GM12892 (cell line): ENCODE data around the gene POT1.
A peak's percentile ranks its signal among the peaks of the same experiment; 100 is the strongest.

Source experiments
- DNase-seq: peaks from one replicate; pipeline ENCODE4 v3.0.0; 2011; ENCODE audit not compliant: insufficient read length
- FAIRE-seq: peaks from 2 replicates; lab custom pipeline; 2011; peaks lifted over from hg19 to GRCh38; lab: Jason Lieb, UNC
- POLR2A ChIP-seq: IDR thresholded peaks from 2 replicates; pipeline ENCODE4 v1.6.1; 2011; ENCODE audit warnings: low read depth, low read length, control low read depth
- POLR2AphosphoS5 ChIP-seq: IDR thresholded peaks from 2 replicates; pipeline ENCODE4 v1.6.1; 2011; ENCODE audit warnings: low read depth, low read length, control low read depth
- TAF1 ChIP-seq: IDR thresholded peaks from 2 replicates; pipeline ENCODE4 v1.6.1; 2011; ENCODE audit warnings: low read depth, mild to moderate bottlenecking, control low read depth, low read length, borderline replicate concordance

The POT1 gene

DNA sequence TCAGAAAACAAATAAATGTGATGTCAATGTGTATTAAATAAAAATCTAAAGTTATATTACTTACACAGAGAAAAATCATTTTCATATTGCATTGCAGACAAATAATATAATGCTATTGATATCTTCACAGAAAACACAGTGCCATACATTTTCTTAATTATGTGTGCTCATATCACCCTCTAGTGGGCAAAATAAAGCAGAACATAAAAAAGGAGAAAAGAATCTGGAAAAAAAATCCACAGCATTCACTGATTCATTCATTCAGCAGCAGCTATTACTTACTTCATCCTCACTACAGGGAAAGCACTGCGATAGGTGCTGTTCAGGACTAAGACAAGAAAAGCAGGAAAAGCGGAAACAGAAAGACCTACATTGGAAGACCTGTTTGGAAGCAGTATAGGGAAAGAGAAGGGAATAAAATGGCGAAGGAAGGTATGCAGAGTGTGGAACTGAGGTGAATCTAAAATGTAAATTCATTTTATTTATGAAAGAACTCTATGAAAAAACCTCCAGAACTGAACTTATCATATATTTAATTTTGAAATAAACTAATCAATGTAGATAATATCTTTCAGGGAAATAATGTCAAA lies 73.2 kb downstream of the POT1 start:
- TF ChIP-seq TAF1 (no peak), POLR2A (no peak), POLR2AphosphoS5 (no peak)
- FAIRE-seq: peak; percentile 17
- no peak for DNase-seq

DNA sequence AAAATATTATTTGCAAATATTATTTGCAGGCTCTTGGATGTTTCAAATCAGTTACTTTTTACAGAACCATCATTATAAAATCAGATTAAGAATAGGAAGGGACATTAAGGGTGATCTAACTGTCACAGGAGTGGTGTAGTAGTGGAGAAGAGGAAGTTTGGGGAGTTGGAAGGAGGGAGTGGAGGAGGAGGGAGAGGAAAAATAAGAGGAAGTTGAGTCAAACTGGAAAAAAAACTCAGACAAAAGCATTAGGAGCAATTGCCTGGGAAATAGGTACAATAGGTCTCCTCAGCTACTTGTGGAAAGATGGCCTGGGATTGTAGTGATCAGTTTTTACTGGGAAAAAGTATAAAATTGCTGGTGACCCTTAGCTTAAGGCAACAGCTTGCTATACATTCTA lies 86.3 kb downstream of the POT1 start:
- FAIRE-seq (no peak), DNase-seq (no peak)
- no peak for TF ChIP-seq POLR2AphosphoS5
- TF ChIP-seq TAF1: no peak
- TF ChIP-seq POLR2A: no peak

DNA sequence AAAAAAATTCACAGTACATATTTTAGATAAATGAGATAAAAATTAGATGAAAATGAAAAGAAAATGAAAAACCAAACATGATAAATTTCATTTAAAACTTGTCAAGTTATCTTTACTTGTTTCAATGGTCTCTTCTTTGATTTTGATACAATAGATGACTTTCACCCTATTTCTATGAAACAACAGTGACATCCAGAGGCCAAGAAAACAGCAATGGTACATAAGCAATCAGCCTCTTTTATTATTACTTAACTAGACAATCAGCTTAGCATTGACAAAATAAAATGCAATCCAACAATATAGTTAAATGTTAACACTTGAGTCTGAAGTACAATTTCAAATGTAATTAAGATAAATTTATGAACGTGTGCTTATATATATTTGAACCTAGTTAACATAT lies 89.2 kb downstream of the POT1 start:
- no peak for DNase-seq
- TF ChIP-seq TAF1 (no peak), POLR2A (no peak), POLR2AphosphoS5 (no peak)
- no peak for FAIRE-seq

DNA sequence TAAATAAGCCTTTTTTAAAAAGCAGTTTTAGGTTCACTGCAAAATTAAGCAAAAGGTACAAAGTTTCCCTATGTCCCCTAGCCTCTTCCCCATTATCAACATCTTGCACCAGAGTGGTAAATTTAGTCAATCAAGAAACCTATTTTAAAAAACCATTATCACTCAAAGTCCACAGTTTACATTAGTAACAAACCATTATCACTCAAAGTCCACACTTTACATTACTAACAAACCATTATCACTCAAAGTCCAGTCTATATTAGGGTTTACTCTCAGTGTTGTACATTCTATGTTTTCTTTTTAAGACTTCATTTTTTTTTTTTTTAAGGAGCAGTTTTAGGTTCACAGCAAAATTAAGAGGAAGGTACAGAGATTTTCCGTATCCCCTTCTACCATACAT lies 89.9 kb downstream of the POT1 start:
- DNase-seq (no peak), FAIRE-seq (no peak)
- TF ChIP-seq POLR2AphosphoS5 (no peak), POLR2A (no peak), TAF1 (no peak)

DNA sequence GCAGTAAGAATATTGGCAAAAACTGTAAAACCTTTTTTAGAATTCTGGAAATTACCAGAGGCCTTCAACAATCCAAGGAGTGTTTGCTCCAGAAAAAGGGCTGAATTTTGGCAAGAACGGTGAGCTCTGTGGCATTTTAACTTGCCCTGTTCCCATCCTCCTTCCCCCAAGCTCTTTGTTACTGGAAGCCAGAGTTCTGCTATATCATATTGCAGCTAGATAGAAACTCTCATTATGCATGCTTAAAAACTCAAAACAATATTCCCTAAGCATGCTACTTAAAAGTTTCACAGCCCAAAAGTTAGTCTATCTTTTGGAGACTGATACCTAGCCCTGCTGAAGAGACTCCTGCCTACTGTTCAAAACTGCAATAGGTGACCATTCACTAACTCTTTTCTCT lies 93.5 kb downstream of the POT1 start:
- FAIRE-seq (no peak), DNase-seq (no peak)
- no peak for TF ChIP-seq POLR2A
- TF ChIP-seq POLR2AphosphoS5: no peak
- TF ChIP-seq TAF1: no peak

DNA sequence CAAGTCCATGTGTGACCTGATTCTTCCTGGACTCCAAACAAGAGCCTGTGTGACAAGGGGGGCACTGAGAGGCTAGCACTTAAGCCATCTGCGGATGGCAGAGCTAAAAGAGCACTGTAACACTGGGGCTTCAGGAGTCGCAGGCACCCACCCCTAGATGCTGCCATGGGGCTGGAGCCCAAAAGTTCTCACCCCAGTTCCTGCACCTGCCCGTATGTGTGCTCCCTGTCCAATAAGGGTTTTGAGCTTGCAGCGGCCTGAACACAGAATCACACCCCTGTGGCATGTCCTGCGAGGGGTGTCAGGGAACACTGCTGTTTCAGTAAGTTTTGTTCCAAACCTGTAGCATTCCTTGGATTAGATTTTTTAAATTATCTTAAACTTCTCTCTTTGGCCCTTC lies 110.8 kb downstream of the POT1 start:
- DNase-seq (no peak), FAIRE-seq (no peak)
- TF ChIP-seq POLR2A (no peak), TAF1 (no peak), POLR2AphosphoS5 (no peak)

DNA sequence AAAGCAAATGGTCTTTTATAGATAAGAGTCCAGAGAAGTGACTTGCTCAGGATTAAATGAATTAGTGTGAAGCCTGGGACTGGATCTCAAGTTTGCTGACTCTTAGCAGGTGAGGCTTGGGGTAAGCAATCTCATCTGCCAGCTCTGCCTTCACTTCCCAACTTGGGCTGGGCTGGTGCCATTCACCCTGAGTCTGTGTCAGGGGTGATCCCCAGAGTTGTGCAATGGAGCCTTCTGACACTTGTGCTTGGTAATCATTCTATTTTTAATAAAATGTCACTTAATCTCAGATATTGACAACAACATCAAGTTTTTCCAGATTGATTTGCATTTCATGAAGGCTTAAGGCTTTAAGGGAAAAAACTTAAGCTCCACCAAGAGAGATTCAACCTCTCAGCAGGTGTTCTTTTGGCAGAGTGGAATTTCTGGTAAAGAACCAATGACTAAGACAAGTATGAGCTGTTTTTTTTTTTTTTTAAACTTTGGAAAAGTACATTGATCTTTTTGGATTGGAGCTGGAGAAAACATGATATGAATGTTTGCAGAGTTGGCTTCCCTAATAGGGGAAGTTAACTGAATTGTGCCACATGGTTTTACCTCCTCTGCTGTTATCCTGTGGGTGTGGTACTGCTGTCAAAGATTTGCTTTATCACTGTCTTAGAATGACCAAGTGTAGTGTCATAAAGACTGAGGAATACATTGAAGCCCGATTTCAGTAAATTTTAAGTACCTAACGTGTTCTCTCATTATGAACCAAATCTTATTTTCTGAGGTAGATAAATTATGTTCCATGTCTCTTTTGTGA lies 115.4 kb downstream of the POT1 start:
- FAIRE-seq: no peak
- TF ChIP-seq TAF1 (no peak), POLR2AphosphoS5 (no peak), POLR2A (no peak)
- DNase-seq: no peak

DNA sequence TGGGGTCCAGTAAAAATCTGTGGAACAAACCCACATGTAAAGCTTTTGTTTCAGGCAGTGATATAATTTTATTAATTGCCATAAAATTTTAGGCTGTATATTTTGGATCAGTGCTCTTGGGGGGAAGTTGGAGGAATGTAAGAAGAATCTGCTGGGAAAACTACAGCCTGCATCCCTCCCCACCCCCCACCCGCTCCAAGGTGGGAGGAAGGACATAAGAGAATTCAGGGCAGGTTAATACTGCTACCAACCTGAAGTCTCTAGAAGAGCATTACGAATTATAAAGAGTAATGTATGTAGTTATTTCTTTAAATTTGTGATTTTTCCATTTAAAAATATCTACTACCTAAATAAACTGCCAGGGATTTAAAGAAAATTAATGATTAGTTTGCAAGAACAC lies 116.9 kb downstream of the POT1 start:
- FAIRE-seq (no peak), DNase-seq (no peak)
- no peak for TF ChIP-seq POLR2A
- no peak for TF ChIP-seq POLR2AphosphoS5
- no peak for TF ChIP-seq TAF1

DNA sequence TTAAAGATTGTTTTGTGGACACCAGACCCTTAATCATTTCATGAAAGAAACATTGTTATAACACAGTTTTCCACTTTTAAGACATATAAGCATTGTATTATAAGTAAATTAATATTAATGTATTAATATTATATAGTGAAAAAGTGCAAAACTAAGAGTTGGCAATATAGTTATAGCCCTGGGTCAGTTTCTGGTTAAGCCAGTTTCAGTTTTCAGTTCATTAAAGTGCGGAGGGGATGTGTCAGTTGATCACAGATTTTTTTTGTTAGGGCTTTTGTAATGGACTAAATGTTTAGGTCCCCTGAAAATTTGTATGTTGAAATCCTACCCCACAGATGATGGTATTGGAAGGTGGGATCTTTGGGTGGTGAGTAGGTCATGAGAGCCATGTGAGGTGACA lies 118.3 kb downstream of the POT1 start:
- FAIRE-seq (no peak), DNase-seq (no peak)
- TF ChIP-seq TAF1: no peak
- no peak for TF ChIP-seq POLR2A
- TF ChIP-seq POLR2AphosphoS5: no peak

DNA sequence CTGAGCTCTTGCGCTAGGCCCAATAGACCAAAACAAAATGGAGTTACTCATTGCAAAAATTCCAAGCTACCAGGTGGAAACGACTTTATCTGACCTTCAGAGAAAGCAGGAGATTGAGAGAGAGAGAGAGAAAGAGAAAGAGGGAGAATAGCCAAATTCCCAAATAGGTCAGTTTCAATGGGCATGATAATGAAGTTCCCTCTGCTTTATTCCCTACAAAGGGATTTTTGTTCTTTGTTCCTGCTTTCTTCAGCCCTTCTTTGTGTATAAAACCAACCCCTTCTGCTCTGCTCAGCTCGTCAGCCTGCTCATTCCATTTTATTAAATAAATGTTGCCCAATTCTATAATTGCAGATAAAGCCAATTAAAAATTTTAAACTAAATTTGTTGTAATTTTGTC lies 119.0 kb downstream of the POT1 start:
- no peak for FAIRE-seq
- TF ChIP-seq TAF1 (no peak), POLR2A (no peak), POLR2AphosphoS5 (no peak)
- no peak for DNase-seq

DNA sequence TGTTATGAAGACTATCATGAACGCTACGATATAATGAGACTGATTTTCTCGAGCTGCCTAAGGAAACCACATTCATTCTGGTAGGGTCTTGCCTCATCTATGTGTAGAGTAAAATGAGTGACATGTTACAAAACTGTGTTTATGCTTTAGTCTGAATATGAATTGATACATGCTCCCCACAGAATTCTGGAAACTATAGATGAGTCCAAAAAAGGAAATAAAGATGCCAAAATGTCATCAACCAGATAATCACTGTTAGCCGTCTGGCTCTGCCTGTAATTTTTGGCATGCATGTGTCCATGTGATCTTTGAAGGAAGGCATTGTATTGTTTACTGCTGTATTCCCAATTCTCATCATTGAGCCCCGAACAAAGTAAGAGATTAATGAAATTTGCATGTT lies 121.4 kb downstream of the POT1 start:
- TF ChIP-seq POLR2A: no peak
- no peak for TF ChIP-seq POLR2AphosphoS5
- no peak for TF ChIP-seq TAF1
- no peak for DNase-seq
- no peak for FAIRE-seq
